Nephron progenitor cell (in vitro differentiated cells): ENCODE results near the gene PITX1.

Experiments used
- DNase-seq: peaks from one replicate; pipeline ENCODE4 v3.0.0; 2021
- H3K27ac Mint-ChIP-seq: 2 replicates; pipeline ENCODE4 v1.8.0; 2021; ENCODE audit warnings: mild to moderate bottlenecking, moderate library complexity, mixed read lengths
- H3K27me3 Mint-ChIP-seq: 2 replicates; pipeline ENCODE4 v1.8.0; 2021; ENCODE audit warnings: mild to moderate bottlenecking, low read depth, mixed read lengths; ENCODE audit not compliant: poor library complexity
- H3K36me3 Mint-ChIP-seq: 2 replicates; pipeline ENCODE4 v1.8.0; 2021; ENCODE audit warnings: low read depth, mixed read lengths
- H3K4me1 Mint-ChIP-seq: 2 replicates; pipeline ENCODE4 v1.8.0; 2021; ENCODE audit warnings: mixed read lengths
- H3K4me3 Mint-ChIP-seq: 2 replicates; pipeline ENCODE4 v1.8.0; 2021; ENCODE audit warnings: mild to moderate bottlenecking, moderate library complexity, mixed read lengths
- H3K9me3 Mint-ChIP-seq: 2 replicates; pipeline ENCODE4 v1.8.0; 2021; ENCODE audit warnings: mild to moderate bottlenecking, moderate library complexity, mixed read lengths
- CTCF ChIP-seq: fragments of 200-600 bp; sonication (generic); IDR thresholded peaks from 2 replicates; pipeline ENCODE4 v1.5.0; 2021; ENCODE audit warnings: antibody characterized with exemption

PITX1 gene

GRCh38 chr5:135027697-135028615 is 6.1 kb downstream of the PITX1 start:
- no peak for TF ChIP-seq CTCF
- H3K27ac Mint-ChIP-seq: no peak overlapping the region
- peaks cover 99% of the 10 kb centered on the region for H3K27me3 Mint-ChIP-seq
- no peak for DNase-seq
- H3K36me3 Mint-ChIP-seq: no peaks in the 10 kb centered on the region
- H3K4me3 Mint-ChIP-seq: no peak overlapping the region
- H3K9me3 Mint-ChIP-seq: peaks cover 3% of the 10 kb centered on the region
- H3K4me1 Mint-ChIP-seq: peaks cover 49% of the 10 kb centered on the region

GRCh38 chr5:135027266-135027696 is 6.7 kb downstream of the PITX1 start:
- peaks cover 97% of the 10 kb centered on the region for H3K27me3 Mint-ChIP-seq
- no peak overlapping the region for H3K4me3 Mint-ChIP-seq
- no peak for DNase-seq
- no peak overlapping the region for H3K27ac Mint-ChIP-seq
- TF ChIP-seq CTCF: no peak
- peaks cover 3% of the 10 kb centered on the region for H3K9me3 Mint-ChIP-seq
- no peaks in the 10 kb centered on the region for H3K36me3 Mint-ChIP-seq
- H3K4me1 Mint-ChIP-seq: peaks cover 45% of the 10 kb centered on the region

GRCh38 chr5:135026645-135027265 is 7.3 kb downstream of the PITX1 start:
- Mint-ChIP-seq H3K9me3 (peaks cover 3% of the 10 kb centered on the region), H3K27me3 (peaks cover 97% of the 10 kb centered on the region), H3K4me1 (peaks cover 39% of the 10 kb centered on the region), H3K36me3 (no peaks in the 10 kb centered on the region), H3K4me3 (no peak overlapping the region), H3K27ac (no peak overlapping the region)
- no peak for DNase-seq
- no peak for TF ChIP-seq CTCF

GRCh38 chr5:135025730-135026644 is 8.0 kb downstream of the PITX1 start:
- Mint-ChIP-seq H3K9me3 (peaks cover 3% of the 10 kb centered on the region), H3K27ac (no peak overlapping the region), H3K4me1 (peaks cover 38% of the 10 kb centered on the region), H3K36me3 (no peaks in the 10 kb centered on the region), H3K4me3 (no peak overlapping the region), H3K27me3 (peaks cover 94% of the 10 kb centered on the region)
- DNase-seq: no peak
- TF ChIP-seq CTCF: no peak

- H3K27me3 Mint-ChIP-seq: peaks cover 94% of the 10 kb centered on the region
- no peak for DNase-seq
- no peak overlapping the region for H3K4me3 Mint-ChIP-seq
- H3K36me3 Mint-ChIP-seq: no peaks in the 10 kb centered on the region
- H3K27ac Mint-ChIP-seq: no peak overlapping the region
- no peak for TF ChIP-seq CTCF
- H3K9me3 Mint-ChIP-seq: peaks cover 3% of the 10 kb centered on the region
- peaks cover 38% of the 10 kb centered on the region for H3K4me1 Mint-ChIP-seq
Observed at GRCh38 chr5:135024956-135025729, 8.9 kb downstream of the PITX1 start.
